Upper lobe of left lung (tissue), 4 donors: ENCODE data around the gene FER.

Experiments
- EP300 ChIP-seq, 4 donors: sonication (generic); formaldehyde crosslinking; IDR thresholded peaks; one replicate each; pipeline ENCODE4 v1.5.1; 2017; ENCODE audit warnings: antibody characterized with exemption in 4 of 4, control low read depth in 2 of 4
- POLR2A ChIP-seq, 4 donors: fragments of 450-650 bp; IDR thresholded peaks; one replicate each; pipeline ENCODE4 v1.5.1; 2016 to 2017; ENCODE audit warnings: antibody characterized with exemption in 4 of 4, mild to moderate bottlenecking in 2 of 4
- POLR2AphosphoS5 ChIP-seq, 2 donors: sonication (generic); formaldehyde crosslinking; IDR thresholded peaks; one replicate each; pipeline ENCODE4 v1.5.1; 2017; ENCODE audit warnings: antibody characterized with exemption in 2 of 2
- TF ChIP-seq, protein P1 (sequence below), 6 experiments: fragments of 450-650 bp in 4 of 6; fragments of 200-600 bp in 2 of 6; sonication (generic) in 2 of 6; IDR thresholded peaks; one replicate each; pipeline ENCODE4 v1.5.1; 2016 to 2019; ENCODE audit warnings: antibody characterized with exemption in 6 of 6

DNA sequence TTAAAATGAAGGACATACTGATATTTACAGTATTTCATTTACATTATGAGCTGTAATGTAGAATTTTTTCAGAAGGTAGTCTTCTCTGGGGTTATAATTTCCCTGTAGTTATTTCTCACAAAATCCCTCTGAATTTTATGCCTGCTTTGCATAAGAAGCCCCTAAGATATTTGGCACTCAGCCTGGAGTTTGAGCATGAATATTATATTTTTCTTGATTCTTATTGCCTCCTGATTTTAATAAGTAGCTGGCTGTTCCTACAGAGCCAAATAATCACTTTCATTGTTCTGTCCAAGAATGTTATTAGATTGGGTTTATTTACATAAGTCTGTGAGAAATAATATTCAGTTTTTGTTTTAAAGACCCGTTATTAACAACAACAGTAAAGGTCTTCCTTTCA is 195.0 kb downstream of the FER start:
- TF ChIP-seq, protein P1, sequence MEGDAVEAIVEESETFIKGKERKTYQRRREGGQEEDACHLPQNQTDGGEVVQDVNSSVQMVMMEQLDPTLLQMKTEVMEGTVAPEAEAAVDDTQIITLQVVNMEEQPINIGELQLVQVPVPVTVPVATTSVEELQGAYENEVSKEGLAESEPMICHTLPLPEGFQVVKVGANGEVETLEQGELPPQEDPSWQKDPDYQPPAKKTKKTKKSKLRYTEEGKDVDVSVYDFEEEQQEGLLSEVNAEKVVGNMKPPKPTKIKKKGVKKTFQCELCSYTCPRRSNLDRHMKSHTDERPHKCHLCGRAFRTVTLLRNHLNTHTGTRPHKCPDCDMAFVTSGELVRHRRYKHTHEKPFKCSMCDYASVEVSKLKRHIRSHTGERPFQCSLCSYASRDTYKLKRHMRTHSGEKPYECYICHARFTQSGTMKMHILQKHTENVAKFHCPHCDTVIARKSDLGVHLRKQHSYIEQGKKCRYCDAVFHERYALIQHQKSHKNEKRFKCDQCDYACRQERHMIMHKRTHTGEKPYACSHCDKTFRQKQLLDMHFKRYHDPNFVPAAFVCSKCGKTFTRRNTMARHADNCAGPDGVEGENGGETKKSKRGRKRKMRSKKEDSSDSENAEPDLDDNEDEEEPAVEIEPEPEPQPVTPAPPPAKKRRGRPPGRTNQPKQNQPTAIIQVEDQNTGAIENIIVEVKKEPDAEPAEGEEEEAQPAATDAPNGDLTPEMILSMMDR (IDR thresholded peaks at IDR 0.05), result no peak
- TF ChIP-seq EP300 (IDR thresholded peaks at IDR 0.05) (no peak), POLR2AphosphoS5 (IDR thresholded peaks at IDR 0.05) (no peak), POLR2A (IDR thresholded peaks at IDR 0.05) (no peak)
